Erythroblast (primary cell): ENCODE measurements around the gene PHKB.

Source experiments
- GATA1 ChIP-seq: IDR thresholded peaks from 2 replicates; pipeline ENCODE4 v1.6.1; 2011; ENCODE audit warnings: low read depth, mild to moderate bottlenecking, control low read depth, low read length, moderate library complexity
- POLR2A ChIP-seq: IDR thresholded peaks from 2 replicates; pipeline ENCODE4 v1.6.1; 2011; ENCODE audit warnings: mild to moderate bottlenecking, low read length

DNA sequence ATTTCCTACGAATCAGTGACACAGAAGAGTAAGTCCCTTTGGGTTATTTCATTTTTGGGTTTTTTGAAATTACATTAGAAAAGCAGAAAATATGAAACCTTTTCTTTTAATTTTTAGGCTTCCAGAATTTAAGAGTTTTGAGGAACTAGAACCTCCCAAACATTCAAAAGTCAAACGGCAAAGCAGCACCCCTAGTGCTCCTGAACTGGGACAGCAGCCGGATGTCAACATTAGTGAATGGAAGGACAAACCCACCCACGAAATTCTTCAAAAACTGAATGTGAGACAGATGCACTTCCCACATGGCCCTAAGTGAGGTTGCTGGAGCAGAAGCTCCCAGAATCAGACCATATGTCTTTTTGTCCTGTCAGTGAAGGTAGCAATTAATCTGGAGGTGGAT, 199.4 kb downstream of the PHKB start:
- TF ChIP-seq POLR2A (no peak), GATA1 (no peak)
